ENCODE data around the gene ADCY1.

The ADCY1 gene

DNA sequence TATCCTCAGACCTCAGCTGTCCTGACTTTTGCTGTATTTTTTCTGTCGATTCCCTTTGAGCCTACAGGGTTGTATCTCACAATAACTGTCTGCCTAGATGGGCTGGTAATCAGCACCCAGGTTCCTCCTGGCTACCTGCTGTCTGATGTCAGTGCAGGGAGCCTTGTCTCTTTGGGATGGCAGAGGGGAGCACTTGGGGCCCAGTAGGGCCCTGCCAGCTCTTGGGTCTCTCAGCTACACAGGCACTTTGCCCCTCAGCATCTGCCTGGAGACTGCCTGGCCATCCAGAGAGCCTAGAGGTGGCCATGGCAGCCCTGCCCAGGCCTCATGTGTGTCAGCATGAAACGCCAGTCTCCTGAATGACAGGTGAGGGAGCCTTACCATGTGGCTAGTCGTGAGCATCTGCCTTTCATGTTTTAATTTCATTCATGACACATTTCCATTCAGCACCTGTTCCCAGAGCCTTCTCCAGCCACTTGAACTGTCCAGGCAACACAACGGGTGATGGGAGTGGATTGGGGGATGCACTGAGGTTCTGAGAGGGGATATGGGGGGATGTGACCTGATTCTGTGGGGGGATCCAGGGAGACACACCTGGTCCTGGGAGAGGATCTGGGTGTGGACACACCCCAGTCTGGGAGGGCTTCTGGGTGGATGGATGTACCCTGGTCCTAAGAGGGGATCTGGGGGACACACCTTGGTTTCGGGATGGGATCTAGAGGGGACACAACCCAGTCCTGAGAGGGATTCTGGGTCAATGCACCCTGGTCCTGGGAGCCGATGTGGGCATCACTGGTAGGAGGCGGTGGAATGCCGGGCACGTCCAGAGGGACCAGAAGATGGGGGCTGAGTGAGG, 21.9 kb downstream of the ADCY1 start:
- TF ChIP-seq CTCF (IDR thresholded peaks at IDR 0.05; ENCODE audit: low read depth, low read length), result no peak
- DNase-seq (ENCODE audit: extremely low read depth, low read depth), result no peak

DNA sequence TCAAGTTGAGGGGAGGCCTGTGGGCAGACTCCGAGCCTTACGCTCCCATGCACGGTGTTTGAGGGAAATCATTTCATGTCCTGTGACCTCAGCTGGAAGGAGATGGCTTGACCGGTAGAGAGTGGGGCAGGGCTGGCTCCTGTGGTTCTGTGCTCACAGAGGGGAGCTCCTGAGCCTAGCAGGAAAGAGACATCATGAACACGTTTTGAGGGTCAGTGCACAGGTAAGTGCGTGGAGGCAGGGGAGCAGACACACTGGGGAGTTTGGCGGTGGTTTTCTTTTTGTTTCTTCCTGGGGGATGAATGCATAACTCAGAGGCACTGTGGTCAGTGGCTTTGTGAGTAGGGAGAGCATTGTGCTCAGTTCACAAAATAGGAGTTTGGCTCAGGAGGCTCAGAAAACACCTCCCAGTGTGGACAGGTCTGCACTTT, 22.5 kb downstream of the ADCY1 start:
- TF ChIP-seq CTCF (IDR thresholded peaks at IDR 0.05; ENCODE audit: low read depth, low read length), result no peak
- DNase-seq (ENCODE audit: extremely low read depth, low read depth), result no peak

DNA sequence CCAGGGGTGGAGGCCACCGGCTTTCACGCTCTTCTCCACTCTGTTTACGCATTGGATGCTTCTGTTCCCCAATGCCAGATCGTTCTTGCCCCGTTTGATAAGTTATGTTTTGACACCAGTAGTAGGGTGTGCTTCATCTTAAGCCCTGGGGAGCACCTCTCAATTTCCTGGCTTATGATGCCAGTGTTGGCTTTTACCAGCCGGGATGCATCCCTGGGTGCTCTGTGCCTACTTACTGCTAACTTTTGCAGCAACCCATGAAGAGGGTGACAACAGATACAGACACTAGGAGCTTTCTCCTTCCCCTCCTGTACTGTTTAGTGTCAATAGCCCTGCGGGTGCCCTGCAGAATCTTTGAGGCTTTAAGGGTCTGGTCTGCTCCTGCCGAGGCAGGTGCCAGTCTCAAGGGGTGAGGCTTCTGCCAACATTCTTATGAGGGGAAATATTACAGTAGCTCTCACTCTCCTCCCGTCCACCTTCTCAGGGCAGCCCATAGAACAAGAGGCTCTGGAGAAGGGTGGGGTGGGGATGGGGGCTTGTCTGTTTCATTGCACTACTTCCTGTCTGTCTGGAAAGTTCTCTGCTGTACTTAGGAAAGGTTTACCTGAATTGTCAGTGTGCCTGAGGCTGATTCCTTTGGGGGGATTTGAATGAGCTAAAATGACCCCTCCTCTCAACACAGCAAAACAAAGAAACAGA, 23.3 kb downstream of the ADCY1 start:
- no peak for DNase-seq (ENCODE audit: extremely low read depth, low read depth)
- no peak for TF ChIP-seq CTCF (IDR thresholded peaks at IDR 0.05; ENCODE audit: low read depth, low read length)

DNA sequence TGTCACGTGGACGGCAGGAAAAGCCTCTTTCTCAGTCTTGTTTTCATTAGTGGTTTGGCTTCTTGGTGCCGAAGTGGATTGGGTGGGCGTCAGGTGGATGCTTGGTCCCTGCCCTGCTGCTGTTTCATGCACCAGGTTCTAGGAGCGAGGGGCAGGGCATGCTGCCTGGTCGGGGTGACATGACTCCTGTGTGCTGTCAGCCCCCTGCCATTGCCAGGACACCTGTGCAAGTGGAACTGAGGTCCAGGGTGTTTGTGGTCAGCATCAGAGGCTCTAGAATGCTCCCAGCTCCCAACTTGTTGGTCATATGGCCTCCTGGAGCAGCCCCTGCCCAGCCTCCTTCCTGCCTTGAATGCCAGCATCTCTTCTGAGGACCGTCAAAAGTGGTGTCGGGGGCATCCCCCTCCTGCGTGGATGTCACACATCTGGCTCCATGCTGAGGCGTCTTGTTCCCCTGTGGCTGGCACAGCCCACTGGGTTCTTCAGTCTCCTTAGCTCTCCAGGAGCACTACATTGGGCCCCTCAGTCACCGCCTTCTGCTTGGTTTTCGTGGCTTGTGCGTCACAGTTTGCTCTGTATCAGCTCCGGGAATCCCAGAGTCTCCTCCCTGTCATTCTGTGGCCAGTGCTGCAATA, 24.8 kb downstream of the ADCY1 start:
- no peak for DNase-seq (ENCODE audit: extremely low read depth, low read depth)
- no peak for TF ChIP-seq CTCF (IDR thresholded peaks at IDR 0.05; ENCODE audit: low read depth, low read length)

DNA sequence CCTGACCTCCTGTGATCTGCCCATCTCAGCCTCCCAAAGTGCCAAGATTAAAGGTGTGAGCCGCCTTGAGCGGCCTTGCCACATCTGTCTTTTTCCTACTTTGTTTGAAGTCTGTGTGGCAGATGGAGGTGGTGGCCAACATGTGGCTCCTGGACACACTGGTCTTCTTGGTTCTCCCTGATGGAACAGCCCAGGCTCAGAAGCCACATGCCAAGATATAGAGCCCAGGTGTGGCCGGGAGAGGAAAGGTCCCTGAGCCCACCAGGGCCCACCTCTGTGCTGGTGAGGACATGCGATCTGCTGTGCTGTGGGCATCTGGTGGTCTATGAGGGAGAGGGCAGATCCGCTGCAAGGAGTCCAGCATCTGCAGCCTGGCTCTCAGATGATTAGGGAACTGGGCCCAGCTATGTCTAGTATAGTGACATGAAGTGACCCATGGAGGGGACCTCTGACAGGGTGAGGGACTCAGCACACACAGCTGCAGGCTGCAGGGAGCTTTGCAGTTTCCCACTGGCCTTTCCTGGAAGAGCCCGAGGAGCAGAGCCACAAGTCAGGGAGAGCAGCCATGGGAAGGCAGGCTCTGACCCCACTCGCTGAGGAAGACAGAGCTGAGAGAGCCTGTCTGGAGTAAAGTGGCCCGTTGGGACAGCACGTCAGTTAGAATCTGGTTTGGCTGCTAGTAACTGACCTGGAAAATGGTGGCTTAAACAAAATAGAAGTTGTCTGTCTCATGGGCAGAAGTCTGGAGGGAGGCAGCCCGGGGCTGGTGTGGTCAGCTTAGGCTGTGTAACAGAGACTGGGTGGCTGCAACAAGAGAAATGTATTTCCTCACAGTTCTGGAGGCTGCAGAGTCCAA, 25.9 kb downstream of the ADCY1 start:
- no peak for DNase-seq (ENCODE audit: extremely low read depth, low read depth)
- no peak for TF ChIP-seq CTCF (IDR thresholded peaks at IDR 0.05; ENCODE audit: low read depth, low read length)

GRCh38 chr7:45601094-45601493, 26.9 kb downstream of the ADCY1 start:
- TF ChIP-seq CTCF (IDR thresholded peaks at IDR 0.05; ENCODE audit: low read depth, low read length), result no peak
- no peak for DNase-seq (ENCODE audit: extremely low read depth, low read depth)

Measured in AG09319 (cell line).